ENCODE measurements around the gene CTNNA3.
A peak's percentile ranks its signal among the peaks of the same experiment; 100 is the strongest.
"Not testable (repeated sequence)": the region's sequence is repeated elsewhere in the genome, so short reads cannot be mapped to it uniquely, and the experiment has no call there.

Gene CTNNA3

DNA sequence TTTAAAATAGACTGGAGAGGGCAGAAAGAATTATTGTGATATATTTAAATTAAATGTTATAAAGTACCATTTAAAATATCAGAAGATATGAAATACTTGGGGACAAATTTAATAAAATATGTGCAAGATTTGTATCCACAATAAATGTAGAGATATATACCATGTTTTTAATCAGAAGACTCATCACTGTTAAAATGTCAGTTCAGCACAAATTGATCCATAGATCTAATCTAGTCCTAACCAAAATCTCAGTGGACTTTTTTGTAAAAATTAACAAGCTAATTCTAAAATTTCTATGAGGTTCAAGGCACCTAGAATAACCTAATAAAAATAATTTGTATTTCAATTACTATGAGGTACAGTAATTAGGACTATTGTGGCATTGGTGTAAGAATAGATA lies 96.4 kb downstream of the CTNNA3 start:
- no peak for DNase-seq

GRCh38 chr10:67596641-67597040 lies 99.4 kb downstream of the CTNNA3 start:
- DNase-seq, result no peak

DNA sequence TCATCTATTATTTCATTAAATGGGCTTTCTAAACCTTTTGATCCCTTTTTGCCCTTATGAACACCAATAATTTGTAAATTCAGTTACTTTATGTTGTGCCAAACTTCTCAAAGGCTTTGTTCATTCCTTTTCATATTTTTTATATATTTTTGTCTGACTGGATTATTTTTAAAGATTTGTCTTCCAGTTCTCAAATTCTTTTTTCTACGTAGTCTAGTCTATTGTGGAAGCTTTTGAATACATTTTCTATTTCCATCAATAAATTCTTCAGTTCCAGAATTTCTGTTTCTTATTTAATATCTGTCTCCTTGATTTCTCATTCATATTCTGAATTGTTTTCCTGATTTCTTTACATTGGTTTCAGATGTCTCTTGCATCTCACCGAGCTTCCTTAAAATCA lies 108.2 kb downstream of the CTNNA3 start:
- DNase-seq, result no peak

DNA sequence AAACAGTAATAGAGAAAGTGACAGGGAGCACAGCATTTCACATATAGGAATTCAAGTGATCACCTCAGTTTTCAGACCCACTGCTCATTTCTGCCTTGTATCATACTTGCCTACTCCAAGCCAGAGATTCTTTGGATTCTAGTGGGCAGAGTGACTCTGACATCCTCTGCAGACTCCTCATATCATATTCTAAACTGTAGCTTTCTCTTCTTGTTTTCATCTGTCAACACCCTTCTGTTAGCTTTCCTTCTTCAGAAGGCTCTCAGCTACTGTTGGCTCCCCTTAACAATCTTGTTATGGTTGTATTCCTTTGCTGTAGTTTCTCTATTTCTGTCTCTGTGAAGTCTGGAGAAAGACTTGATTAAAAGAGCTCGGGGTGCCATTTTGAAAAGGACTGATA lies 120.5 kb downstream of the CTNNA3 start:
- DNase-seq, result no peak

DNA sequence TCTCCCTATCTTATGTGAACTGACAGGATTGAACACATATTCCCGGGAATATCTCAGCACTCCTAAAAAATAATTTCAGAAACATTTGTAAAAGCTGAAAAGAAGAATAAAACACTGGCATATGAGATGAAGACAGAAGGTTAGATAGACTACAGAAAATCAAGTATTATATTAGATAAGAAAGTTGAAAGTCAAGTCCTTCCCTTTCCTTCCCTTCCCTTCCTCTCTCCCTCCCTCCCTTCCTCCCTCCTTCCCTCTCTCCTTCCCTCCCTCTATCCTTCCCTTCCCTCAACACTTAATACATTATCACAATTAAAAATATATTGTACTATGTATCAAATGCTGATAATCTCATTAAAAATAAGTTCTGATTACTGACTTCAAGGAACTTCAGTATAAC lies 122.5 kb downstream of the CTNNA3 start:
- no peak for DNase-seq

DNA sequence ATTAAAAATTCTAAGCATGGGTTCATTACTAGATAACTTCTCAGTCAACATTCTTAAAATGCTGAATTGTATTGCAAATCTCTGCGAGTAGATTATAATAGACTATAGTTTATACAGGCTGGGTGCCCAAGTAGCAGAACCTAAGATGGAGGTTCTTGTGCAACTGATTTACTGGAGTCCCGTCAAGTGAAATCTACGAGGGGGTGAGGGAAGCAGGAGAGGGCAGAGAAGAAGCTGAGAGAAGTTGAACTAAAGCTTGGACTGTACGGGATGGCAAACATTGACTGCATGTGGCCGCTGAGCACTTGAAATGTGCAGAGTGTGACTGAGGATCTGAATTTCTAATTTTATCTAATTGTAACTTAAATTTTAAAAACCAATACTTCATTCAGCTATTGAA lies 124.5 kb downstream of the CTNNA3 start:
- no peak for DNase-seq

DNA sequence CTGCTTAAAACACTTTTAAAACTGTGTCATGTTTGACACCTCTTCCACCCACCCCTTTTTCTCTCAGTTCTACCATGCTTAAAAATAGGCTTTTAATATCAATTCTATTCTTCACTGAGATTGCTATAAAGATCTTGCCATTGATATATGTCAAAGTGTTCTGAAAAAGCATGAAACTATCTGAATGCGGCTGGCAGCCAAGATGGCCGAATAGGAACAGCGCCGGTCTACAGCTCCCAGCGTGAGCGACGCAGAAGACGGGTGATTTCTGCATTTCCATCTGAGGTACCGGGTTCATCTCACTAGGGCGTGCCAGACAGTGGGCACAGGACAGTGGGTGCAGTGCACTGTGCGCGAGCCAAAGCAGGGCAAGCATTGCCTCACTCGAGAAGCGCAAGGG lies 137.7 kb downstream of the CTNNA3 start:
- not testable (repeated sequence) for DNase-seq

DNA sequence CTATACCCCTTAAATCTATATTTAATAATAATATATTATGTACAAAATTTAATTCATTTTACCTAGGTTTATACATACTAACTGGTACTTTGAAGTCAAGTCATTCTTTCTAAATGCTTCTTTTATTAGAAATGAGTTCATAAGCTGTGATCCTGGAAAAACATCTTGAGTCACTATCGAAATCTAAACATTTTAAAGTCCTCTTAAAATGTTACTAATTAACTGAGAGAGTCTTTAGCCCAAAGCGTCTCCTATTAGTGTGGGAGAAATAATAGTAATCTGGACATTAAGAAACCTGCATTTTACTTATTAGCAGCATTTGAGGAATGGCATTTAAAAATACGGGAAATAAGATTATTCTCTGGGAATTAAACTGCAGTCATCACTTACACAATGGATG lies 142.7 kb downstream of the CTNNA3 start:
- no peak for DNase-seq

DNA sequence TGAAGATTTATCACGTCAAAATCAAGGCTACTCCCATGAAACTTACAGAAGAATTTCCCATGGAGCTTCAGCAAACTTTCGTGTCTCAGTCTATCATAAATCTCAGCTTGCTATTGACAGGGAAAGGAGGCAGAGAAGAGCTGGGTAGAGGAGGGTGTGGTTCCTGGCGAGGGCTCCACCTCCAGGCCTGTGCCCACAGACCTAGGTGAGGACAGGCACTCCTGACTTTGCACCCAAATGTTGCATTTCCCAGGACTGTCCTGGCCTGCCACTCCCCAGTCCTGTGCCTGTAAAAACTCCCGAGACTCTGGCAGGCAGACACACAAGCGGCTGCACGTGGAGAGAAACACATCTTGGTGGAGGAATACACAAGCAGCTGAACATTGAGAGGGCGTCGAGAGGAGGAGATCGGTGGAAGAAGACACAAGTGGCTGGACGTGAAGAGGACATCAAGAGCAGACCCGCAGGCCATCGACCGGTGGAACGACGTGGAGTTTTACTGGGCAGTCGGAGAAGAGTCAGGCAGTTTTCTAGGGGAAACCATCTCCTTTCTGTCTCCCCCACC lies 145.1 kb downstream of the CTNNA3 start:
- DNase-seq, result no peak

DNA sequence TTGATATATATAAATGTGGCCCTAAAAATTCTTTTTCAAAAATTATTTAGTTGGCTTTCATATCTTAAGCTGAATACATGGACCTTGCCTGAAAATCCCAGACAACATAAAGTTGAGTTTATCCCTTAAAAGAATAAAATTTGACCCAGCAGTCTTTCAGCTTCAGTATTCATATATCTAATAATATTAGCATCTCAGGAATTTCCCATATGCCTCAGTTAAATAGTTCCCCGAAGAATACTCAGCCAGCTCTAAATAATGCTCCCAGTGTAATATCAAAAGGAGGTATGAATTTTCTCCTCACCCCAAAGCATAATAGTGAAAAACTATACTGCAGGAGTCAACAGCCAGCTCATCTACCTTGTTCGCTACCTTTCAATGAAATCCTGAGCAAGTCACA lies 145.9 kb downstream of the CTNNA3 start:
- DNase-seq, result no peak

DNA sequence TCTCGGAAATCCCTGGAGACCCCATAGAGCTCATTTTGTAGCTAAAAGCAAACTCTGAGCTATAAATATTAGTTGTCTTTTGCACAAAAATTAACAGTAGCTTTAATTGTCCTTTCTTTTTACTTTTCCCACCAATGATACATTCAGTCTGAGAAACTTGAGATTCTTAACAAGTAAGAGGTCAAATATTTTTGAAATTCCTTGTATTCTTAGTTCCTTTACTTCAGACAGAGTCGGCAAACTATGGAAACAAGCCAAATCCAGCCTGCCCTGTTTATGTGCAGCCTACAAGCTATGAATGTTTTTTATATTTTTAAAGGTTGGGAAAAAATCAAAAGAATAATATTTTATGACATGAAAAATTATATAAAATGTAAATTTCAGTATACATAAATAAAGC lies 146.6 kb downstream of the CTNNA3 start:
- no peak for DNase-seq

GRCh38 chr10:67541411-67541810 lies 154.6 kb downstream of the CTNNA3 start:
- no peak for DNase-seq

- DNase-seq, result no peak
These were observed 156.7 kb downstream of the CTNNA3 start for GRCh38 chr10:67539312-67539711.

GRCh38 chr10:67537906-67538305 lies 158.1 kb downstream of the CTNNA3 start:
- no peak for DNase-seq

GRCh38 chr10:67533376-67533775 lies 162.6 kb downstream of the CTNNA3 start:
- DNase-seq, result no peak

DNA sequence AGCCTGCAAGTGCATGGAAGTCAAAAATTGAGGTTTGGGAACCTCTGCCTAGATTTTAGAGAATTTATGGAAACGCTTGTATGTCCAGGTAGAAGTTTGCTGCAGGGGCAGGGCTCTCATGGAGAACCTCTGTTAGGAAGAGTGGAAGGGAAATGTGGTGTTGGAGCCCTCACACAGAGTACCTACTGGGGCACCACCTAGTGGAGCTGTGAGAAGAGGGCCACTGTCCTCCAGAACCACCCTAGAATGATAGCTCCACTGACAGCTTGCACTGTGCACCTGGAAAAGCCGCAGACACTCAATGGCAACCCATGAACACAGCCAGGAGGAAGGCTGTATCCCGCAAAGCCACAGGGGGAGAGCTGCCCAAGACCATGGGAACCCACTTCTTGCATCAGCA lies 165.0 kb downstream of the CTNNA3 start:
- DNase-seq, result not testable (repeated sequence)

- no peak for DNase-seq
These were observed 168.6 kb downstream of the CTNNA3 start for GRCh38 chr10:67527351-67527750.

GRCh38 chr10:67521546-67521945 lies 174.4 kb downstream of the CTNNA3 start:
- no peak for DNase-seq

- DNase-seq, result peak; percentile 49
These were observed 175.0 kb downstream of the CTNNA3 start for GRCh38 chr10:67520924-67521520.

DNA sequence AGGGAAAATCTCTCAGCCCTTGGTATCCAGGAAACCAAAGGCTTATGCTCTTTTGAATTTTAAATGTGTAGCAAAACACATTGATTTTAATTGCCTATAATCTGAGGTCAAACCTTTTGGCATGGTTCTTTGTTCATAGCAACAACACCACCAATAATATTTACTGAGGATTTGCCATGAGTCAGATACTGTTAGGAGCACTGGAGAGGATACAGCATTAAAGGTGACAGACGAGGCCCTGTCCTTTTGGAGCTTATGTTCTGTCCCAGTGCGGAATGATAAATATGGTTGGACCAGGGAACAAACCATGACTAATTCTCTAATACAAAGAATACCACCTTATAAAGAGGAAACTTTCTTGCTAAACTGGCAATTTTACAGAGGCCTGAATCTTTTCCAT lies 176.6 kb downstream of the CTNNA3 start:
- no peak for DNase-seq

DNA sequence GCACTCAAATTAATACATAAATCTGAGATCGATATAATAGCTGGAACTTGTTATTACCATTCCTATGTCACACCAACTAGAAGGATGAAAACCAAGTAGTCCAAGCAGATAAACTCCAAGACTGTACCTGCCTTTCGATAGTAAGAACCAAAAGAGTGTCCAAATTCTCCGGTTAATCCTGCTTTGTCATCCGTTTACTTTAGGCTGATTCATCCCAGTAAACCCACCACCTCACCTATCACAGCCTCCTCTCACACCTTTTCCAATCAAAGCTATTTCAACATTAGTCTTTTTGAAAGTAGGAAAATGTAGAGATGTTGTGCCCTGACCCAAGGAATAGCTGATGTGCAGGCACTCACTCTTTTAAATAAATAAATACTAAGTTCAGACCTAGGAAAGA lies 177.2 kb downstream of the CTNNA3 start:
- DNase-seq, result no peak

- DNase-seq, result no peak
These were observed 178.0 kb downstream of the CTNNA3 start for GRCh38 chr10:67518043-67518442.

GRCh38 chr10:67506757-67507091 lies 189.3 kb downstream of the CTNNA3 start:
- DNase-seq, result no peak

DNA sequence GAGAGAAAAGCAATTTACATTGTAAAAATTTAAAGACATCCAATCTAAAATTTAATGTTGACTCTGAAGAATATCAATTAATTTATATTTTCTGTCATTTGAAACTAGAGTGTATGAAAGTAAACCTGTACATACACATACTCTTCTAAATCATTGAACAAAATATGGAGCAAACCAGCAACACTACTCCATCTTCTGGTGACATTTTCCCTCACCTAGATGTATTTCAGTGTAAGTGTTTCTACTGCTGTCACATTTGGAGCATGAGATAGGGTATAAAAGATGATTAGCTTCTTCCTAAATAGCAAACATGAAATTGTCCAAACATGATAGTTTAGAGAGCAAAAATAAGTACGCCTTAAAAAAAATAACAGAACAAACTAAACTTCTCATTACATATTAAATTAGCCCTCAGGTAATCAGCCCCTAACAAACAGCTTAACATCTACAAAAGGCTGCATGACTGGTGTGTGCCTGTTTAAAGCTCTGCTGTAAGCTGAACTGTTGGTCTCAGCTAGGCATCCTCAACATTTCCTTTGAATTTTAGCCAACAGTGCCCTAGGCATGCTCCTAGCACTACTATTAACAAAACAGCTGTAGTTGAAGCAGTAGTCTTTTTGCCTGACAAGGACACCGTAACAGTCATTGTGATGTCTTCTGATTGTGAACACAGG lies 189.8 kb downstream of the CTNNA3 start:
- DNase-seq, result no peak

All from CD4-positive, alpha-beta T cell treated with Interleukin-12 subunit alpha and Interleukin-12 subunit beta, for 1 hour (primary cell).